Measurements from ENCODE around the gene MUTYH.

DNA sequence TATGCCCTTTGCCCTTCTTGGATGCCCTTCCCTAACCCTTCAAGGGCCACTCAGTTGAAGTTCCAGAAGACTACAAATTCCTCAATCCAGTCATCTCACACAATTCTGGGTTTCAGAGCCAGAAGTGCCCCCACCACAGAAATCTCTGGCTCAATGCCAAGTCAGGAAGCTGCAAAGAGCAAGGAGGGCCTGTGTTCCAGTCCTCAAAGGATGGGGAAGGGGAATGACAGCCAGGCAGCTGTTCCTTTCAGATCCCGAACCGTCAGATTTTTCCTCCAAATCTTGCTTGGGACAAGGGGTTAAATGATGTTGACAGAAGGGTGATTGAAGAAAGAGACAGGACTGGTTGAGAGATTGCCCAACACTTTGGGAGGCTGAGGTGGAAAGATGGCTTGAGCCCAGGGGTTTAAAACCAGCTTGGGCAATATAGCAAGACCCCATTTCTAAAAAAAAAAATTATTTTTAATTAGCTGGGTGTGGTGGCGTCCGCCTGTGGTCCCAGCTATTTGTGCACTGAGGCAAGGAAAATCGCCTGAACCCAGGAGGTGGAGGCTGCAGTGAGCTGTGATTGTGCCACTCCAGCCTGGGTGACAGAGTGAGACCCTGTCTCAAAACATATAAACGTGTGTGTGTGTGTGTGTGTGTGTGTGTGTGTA is 14.3 kb downstream of the MUTYH start:
- TF ChIP-seq, protein P1, sequence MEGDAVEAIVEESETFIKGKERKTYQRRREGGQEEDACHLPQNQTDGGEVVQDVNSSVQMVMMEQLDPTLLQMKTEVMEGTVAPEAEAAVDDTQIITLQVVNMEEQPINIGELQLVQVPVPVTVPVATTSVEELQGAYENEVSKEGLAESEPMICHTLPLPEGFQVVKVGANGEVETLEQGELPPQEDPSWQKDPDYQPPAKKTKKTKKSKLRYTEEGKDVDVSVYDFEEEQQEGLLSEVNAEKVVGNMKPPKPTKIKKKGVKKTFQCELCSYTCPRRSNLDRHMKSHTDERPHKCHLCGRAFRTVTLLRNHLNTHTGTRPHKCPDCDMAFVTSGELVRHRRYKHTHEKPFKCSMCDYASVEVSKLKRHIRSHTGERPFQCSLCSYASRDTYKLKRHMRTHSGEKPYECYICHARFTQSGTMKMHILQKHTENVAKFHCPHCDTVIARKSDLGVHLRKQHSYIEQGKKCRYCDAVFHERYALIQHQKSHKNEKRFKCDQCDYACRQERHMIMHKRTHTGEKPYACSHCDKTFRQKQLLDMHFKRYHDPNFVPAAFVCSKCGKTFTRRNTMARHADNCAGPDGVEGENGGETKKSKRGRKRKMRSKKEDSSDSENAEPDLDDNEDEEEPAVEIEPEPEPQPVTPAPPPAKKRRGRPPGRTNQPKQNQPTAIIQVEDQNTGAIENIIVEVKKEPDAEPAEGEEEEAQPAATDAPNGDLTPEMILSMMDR (IDR thresholded peaks at IDR 0.05), result no peak
- TF ChIP-seq JAZF1 (CRISPR knock-in tag; IDR thresholded peaks at IDR 0.05) (no peak), ZNF121 (CRISPR knock-in tag; IDR thresholded peaks at IDR 0.05) (no peak), TEAD4 (CRISPR knock-in tag; IDR thresholded peaks at IDR 0.05) (no peak), TP53 (CRISPR knock-in tag; IDR thresholded peaks at IDR 0.05) (no peak)
- TF ChIP-seq, protein P2, sequence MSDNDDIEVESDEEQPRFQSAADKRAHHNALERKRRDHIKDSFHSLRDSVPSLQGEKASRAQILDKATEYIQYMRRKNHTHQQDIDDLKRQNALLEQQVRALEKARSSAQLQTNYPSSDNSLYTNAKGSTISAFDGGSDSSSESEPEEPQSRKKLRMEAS (CRISPR knock-in tag; IDR thresholded peaks at IDR 0.05), result no peak
- TF ChIP-seq, protein P3, sequence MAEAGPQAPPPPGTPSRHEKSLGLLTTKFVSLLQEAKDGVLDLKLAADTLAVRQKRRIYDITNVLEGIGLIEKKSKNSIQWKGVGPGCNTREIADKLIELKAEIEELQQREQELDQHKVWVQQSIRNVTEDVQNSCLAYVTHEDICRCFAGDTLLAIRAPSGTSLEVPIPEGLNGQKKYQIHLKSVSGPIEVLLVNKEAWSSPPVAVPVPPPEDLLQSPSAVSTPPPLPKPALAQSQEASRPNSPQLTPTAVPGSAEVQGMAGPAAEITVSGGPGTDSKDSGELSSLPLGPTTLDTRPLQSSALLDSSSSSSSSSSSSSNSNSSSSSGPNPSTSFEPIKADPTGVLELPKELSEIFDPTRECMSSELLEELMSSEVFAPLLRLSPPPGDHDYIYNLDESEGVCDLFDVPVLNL (CRISPR knock-in tag; IDR thresholded peaks at IDR 0.05; ENCODE audit: borderline replicate concordance, low read depth), result no peak
- TF ChIP-seq, protein P4, sequence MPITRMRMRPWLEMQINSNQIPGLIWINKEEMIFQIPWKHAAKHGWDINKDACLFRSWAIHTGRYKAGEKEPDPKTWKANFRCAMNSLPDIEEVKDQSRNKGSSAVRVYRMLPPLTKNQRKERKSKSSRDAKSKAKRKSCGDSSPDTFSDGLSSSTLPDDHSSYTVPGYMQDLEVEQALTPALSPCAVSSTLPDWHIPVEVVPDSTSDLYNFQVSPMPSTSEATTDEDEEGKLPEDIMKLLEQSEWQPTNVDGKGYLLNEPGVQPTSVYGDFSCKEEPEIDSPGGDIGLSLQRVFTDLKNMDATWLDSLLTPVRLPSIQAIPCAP (CRISPR knock-in tag; IDR thresholded peaks at IDR 0.05), result no peak
- TF ChIP-seq, protein P5, sequence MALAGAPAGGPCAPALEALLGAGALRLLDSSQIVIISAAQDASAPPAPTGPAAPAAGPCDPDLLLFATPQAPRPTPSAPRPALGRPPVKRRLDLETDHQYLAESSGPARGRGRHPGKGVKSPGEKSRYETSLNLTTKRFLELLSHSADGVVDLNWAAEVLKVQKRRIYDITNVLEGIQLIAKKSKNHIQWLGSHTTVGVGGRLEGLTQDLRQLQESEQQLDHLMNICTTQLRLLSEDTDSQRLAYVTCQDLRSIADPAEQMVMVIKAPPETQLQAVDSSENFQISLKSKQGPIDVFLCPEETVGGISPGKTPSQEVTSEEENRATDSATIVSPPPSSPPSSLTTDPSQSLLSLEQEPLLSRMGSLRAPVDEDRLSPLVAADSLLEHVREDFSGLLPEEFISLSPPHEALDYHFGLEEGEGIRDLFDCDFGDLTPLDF (CRISPR knock-in tag; IDR thresholded peaks at IDR 0.05), result no peak

All from WTC11 (cell line).